Measurements from ENCODE around the gene CDHR3.
"Not testable (repeated sequence)": the region's sequence is repeated elsewhere in the genome, so short reads cannot be mapped to it uniquely, and the experiment has no call there.

The CDHR3 gene

DNA sequence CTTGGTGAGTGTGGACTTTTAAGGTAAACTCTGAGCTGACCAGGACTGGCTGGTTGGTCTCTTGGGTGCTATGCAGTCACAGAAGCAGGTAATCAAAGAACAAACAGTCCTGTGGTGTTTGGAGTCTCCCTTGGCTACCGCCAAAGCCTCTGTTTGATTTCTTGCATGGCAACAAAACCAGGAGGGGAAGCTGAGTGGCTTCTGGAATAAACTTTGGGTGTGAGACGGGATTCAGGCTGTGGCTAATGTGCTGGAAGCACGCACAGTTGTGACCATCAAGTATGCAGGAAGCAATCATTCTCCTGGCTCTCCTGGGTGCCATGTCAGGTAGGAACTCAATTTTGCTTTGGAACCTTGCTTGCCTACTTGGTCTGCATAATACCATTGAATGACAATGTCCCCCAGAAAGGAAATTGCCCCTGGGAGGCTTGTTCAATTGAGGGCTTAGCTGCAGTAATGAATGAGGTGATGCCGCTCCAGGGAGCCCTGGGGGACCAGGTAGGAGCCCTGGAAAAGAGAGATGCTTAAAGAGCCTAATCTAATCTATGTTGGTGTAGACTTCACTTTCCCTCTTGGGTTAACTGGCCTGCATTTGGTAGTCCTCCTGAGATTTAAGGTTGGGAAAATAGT, at the start of gene CDHR3:
CDHR3 (plus strand) TSS at position 227 of the 630 bp plus-strand sequence; CDS start at position 282, 55 bp downstream.
- DNase-seq, result no peak

- no peak for DNase-seq
These were observed 49.1 kb upstream of the CDHR3 start for GRCh38 chr7:105913947-105914346.

DNA sequence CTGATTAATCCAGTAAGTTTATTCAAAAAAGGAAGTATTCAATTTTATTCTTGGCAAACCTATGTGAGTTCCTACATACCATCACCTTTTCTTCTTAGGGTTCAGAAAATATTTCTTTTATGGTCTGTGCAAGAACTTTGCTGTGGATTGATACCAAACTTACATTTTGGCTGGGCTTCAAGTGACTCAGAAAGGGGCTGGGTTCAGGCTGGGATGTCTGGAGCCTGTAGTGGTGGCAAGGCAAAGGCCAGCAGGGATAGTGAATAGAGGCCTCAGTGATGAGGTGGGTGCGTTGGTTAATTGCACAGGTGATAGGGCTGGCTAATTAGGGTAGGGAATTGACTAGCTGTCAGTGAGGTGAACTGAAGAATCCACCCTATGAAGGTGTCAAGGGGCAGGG, 46.5 kb upstream of the CDHR3 start:
- DNase-seq, result no peak

DNA sequence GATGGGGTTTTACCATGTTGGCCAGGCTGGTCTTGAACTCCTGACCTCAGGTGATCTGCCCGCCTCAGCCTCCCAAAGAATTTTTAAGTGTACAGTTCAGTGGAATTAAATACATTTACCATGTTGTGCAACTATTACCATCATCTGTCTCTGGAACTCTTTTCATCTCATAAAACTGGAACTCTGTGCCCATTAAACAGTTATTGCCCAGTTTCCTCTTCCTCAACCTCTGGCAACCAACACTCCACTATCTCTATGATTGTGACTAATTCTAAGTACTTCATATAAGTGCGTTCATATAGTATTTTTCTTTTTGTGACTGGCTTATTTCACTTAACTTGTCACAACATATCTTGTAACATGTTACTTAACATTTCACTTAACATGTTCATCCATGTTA, 45.4 kb upstream of the CDHR3 start:
- DNase-seq, result no peak

GRCh38 chr7:105920766-105921165, 42.3 kb upstream of the CDHR3 start:
- DNase-seq, result no peak

DNA sequence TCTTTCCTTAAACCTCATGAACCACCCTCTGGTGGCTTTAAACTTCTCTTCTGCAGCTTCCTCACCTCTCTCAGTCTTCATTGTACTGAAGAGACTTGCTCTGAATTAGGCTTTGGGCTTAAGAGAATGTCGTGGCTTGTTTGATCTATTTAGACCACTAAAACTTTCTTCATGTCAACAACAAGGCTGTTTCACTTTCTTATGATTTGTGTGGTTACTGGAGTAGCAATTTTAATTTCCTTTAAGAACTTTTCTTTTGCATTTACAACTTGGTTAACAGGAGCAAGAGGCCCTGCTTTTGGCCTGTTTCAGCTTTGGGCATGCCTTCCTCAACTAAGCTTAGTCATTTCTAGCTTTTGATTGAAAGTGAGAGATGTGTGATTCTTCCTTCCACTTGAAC, 38.1 kb upstream of the CDHR3 start:
- DNase-seq, result no peak

DNA sequence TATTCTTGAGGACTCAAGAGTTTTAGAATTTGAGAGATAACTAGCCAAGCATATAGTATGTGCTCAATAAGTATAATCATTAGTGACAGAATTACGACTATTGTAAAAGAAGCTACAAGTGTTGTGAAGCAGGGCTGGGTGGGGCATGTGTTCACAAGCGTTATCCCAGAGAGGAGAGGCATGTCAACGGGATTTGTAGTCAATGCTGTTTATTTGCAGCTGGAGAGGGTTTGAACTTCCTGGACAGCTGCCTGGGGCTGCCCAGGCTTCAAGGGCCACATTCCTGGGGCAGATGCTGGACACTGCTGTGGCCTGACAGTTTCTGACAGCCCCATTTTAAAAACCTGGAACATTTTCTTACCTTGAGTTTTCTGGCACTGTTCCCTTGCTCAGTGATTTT, 36.9 kb upstream of the CDHR3 start:
- DNase-seq, result no peak

GRCh38 chr7:105931179-105931578, 31.9 kb upstream of the CDHR3 start:
- DNase-seq, result no peak

DNA sequence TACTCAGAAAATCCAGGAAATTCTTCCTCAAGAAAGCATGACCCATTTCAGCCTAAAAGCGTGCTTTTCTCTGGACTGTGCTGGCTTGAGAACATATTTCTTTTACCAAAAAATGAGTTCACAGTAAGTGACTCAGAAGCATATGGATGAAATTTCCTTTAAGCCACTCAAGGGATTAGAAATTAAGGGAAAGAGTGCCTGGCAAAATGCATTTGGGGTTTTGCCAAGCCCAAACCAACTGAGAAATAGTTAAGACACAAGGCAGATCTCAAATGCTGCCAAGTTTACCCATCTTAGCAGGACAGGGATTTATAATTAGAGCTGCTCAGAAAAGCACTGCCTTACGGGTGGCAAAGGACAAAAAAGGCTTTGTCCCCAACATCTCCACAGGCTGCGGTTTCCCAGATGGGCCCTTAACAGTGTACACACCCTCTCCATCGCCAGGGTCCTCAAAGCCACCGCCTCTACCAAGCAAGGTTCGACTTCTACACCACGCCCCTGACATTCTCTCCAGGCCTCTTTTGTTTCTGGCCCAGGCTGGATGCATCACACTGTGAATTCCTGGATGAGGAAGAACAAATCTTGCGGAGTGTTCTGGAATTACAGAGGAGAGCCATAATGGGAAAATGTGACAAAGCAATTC, 30.1 kb upstream of the CDHR3 start:
- DNase-seq, result peak; percentile 41

DNA sequence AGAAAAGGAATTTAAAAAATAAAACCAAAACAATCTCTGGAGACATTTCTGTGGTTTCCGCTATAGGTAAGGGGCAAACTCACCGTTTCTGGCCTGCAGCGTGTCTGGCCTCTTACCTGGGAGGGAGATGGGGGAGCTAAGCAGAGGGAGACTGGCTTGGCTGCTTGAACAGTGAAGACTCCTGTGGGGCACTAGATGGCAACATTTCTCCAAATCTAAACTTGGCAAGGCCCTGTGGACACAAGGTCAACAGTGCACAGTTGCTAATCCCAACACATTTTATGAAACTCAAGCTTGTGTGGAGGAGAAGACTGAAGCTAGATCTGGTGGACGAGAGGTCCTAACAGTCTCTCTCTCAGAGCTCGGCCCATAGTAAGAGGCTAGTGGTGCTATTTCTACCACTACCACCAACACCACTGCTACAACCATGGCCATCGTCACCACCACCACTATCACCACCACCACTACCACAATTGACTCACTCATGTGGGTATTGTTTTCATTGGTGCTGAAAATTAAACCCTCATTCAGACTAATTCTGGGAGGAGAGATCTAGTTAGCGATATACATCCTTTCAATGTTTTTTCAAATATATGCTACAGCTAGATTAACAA, 28.4 kb upstream of the CDHR3 start:
- DNase-seq, result no peak

DNA sequence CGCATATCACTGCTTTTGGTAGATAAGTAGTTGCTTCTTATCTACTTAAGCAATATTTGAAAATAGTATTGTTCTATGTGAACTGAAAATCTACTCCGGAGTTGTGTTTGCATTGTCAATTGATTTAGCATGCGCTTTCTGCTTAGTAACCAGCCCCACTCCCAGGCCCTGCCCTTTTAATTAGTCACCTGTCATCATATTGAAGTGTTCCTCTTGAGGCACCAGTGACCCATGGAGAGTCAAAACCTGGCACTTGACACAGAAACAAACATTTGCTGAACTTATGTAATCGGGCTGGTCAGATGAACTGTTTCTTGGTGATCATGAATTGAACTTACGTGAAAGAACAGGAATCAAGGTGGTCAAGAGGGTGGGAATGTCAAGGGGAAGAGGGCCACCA, 27.8 kb upstream of the CDHR3 start:
- peak; percentile 28 for DNase-seq

DNA sequence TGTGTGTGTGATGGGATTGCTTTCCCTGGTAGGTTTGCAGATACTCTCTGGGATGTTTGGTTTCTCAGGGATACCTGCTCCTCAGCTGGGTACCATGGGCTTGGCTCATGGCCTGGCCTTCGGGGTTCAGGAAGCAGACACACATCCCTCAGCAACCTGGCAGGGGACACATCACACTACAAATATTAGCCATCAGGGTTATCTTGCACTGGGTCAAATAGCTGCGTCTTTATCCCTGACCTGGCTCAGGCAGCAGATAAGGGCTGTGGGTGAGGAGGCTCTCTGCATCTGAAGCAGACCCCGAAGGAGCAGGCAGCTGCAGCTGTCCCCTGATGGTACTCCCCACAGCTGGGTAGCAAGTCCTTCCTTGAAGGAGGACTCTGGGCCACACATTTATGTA, 25.7 kb upstream of the CDHR3 start:
- DNase-seq, result no peak

GRCh38 chr7:105940109-105940508, 23.0 kb upstream of the CDHR3 start:
- DNase-seq, result no peak

DNA sequence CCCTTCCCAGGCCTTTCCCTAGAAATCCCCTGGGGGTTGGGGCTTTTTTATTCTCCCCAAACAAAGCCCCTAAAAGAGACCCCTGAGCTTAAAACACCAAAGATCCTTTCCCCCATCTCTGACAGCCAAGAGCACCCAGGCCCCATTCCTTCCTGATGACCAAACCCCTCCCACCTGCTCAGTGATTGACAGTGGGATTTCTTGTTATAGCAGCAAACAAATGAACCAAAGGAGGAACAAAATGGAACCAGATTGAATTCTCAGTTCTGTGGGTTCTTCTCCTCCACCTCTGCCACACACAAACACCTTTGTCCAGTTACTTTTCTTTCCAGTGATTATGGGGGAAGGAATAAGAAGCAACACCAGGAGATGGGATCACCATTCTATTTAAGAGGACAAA, 21.5 kb upstream of the CDHR3 start:
- no peak for DNase-seq

DNA sequence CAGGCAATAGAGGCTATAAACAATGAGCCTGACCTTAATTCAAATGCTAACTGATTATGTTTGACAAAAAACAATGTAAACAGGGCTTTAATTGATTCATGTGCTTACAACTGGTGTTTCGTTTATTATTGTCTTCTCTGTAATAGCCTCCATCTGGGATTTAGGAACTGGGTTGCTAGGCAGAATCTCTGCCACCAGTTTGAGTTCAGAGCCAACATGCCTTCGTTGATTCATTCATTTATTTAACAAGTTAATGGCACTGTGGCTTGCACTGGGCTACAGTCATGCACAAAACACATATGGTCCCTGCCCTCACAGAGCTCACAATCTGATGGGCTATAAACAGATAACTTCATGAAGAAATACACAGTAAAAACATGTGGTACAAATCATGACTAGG, 19.6 kb upstream of the CDHR3 start:
- no peak for DNase-seq

DNA sequence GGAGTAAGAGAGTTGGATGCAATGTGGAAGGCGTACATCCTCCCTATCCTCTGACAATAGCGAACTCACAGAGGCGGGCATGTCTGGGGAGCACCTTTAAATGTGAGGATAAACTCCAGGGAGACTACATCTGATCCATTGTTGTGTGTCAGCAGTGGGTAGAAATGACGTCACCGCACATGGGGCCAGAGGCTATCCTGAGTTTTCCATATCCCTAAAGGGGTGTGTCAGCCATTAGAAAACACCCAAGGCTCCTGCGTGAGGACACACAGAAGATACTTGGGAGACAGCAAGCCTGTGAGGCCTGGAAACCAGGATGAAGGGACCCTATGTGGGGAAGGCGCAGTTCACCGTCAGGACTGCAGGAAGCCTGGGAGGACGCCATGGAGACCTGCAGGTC, 17.2 kb upstream of the CDHR3 start:
- DNase-seq, result no peak

DNA sequence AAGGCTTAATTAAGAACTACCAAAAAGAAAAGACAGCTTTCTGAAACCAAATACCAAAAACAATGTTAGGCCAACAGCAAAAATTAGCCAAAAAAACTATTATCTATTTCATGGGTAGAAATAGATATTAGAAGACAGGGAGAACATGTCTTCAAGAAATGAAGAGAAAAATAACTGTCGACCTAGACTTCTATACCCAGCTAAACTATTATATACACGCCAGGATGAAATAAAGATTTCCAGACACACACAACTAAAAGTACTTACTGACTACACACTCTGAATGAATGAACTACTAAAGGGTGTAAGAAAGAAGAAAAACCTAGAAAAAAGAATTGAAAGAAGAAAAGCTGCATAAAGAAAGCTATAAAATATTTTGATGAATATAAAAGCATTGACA, 11.5 kb upstream of the CDHR3 start:
- DNase-seq, result no peak

DNA sequence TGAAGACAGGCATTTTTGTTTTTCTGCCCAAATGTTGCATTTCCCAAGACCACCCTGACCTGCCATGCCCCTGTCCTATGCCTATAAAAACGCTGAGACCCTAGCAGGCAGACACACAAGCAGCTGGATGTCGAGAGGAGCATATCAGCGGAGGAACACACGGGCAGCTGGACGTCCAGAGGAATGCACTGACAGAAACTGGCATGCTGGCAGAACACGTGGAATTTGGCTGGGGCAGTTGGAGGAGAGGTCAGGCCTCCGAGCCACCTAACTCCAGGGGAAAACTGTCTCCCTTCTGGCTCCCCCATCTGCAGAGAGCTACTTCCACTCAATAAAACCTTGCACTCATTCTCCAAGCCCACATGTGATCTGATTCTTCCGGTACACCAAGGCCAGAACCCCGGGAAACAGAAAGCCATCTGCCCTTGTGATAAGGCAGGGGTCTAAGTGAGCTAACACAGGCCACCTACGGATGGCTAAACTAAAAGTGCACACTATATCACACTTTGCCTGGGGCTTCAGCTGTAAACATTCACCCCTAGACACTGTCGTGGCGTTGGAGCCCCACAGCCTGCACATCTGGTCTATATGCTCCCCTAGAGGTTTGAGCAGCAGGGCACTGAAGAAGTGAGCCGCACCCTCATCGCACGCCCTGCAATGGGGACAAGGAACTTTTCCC, 10.0 kb upstream of the CDHR3 start:
- DNase-seq, result no peak

DNA sequence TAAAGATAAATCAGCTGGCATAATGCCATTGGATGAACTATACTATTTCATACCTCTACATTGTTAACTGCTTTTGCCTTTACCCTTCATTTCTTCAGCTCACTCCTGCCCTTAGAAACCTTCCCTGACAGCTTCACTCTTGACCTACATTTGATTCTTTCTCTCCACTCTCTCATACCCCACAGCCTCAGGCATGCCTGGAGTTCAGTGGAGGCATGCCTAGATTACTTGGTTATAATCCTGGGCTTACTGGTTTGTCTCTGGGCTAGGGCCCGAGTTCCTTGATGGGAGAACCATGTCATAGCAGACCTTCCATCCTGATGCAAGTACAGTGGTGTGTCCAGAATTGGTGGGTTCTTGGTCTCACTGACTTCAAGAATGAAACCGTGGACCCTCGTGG, 8.4 kb upstream of the CDHR3 start:
- no peak for DNase-seq

DNA sequence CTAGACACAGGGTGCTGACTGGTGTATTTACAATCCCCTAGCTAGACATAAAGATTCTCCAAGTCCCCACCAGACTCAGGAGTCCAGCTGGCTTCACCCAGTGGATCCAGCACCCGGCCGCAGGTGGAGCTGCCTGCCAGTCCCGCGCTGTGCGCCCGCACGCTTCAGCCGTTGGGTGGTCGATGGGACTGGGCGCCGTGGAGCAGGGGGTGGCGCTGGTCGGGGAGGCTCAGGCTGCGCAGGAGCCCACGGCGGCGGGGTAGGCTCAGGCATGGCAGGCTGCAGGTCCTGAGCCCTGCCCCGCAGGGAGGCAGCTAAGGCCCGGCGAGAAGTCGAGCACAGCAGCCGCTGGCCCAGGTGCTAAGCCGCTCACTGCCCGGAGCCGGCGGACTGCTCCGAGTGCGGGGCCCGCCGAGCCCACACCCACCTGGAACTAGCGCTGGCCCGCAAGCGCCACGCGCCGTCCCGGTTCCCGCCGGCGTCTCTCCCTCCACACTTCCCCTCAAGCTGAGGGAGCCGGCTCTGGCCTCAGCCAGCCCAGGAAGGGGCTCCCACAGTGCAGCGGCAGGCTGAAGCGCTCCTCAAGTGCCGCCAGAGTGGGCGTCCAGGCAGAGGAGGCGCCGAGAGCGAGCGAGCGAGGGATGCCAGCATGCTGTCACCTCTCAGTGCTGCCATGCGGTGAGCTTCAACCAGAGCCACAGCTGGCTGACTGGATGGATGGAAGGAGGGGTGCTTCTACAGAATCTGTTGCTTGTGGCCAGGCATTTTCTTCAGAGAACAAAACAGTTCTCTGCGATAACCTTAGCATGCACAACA, 7.2 kb upstream of the CDHR3 start:
- not testable (repeated sequence) for DNase-seq

- no peak for DNase-seq
These were observed 5.1 kb upstream of the CDHR3 start for GRCh38 chr7:105958012-105958411.

- no peak for DNase-seq
These were observed 711 bp upstream of the CDHR3 start for GRCh38 chr7:105962353-105962752.

DNA sequence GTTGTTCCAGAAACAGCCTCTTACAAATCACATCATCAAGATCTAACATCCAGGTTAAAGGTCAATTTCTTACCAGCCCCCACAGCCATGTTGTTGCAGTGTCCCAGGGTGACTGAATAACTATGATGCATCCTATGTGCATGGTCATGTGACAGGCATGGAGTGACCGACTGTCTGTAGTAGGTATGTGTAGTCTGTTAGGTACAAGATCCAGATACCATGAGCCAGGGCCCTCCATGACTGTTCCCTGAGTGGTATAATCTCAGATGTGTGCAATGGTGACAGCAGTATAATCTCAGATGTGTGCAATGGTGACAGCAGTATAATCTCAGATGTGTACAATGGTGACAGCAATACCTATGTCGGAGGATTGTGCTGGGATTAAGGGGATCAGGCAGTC, 8.8 kb downstream of the CDHR3 start:
- DNase-seq, result no peak
